ENCODE data around the gene SLC13A2.

DNA sequence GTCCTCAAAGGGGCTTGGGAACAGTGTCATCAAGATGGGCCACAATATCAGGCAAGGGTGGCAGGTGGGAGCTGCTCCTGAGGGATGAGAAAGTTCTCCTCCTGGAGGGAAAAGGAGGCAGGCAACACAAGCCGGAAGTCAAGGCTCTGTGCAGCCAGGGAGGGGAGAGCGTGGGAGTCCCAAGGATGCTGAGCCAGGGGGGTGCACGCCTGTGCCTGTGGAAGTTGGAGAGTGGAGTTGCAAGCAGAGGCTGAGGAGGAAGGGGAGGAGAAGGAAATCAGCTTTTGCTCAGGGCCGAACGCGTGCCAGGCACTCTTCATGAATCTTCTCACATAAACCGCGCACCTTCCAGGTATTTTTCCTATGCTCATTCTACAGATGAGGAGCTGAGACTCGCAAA lies 7.4 kb upstream of the SLC13A2 start:
- TF ChIP-seq, protein P1, sequence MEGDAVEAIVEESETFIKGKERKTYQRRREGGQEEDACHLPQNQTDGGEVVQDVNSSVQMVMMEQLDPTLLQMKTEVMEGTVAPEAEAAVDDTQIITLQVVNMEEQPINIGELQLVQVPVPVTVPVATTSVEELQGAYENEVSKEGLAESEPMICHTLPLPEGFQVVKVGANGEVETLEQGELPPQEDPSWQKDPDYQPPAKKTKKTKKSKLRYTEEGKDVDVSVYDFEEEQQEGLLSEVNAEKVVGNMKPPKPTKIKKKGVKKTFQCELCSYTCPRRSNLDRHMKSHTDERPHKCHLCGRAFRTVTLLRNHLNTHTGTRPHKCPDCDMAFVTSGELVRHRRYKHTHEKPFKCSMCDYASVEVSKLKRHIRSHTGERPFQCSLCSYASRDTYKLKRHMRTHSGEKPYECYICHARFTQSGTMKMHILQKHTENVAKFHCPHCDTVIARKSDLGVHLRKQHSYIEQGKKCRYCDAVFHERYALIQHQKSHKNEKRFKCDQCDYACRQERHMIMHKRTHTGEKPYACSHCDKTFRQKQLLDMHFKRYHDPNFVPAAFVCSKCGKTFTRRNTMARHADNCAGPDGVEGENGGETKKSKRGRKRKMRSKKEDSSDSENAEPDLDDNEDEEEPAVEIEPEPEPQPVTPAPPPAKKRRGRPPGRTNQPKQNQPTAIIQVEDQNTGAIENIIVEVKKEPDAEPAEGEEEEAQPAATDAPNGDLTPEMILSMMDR (IDR thresholded peaks at IDR 0.05 in 8 of 11, conservative IDR thresholded peaks at IDR 0.05 in 3 of 11): no peak
- TF ChIP-seq POLR2A (IDR thresholded peaks at IDR 0.05): no peak

Data from spleen (tissue), 7 donors.